Activated naive CD4-positive, alpha-beta T cell treated with anti-CD3 and anti-CD28 coated beads, Interleukin-2, amount 10 ng/mL, durations not matched to agents 7 days and 5 days (primary cell): ENCODE data around the gene TEDC1.

Source experiments
- CTCF ChIA-PET: fragments of 350-600 bp; sonication (Branson Sonifier 250); formaldehyde crosslinking; loops from one replicate; lab custom pipeline; 2021; ENCODE audit warnings: antibody characterized with exemption; lab: Charles Lee
- DNase-seq: peaks from one replicate; pipeline ENCODE4 v3.0.0-alpha.2; 2020
- H3K27ac Mint-ChIP-seq: one replicate; pipeline ENCODE4 v1.8.0; 2021; ENCODE audit warnings: mild to moderate bottlenecking, moderate library complexity, mixed read lengths
- H3K27me3 Mint-ChIP-seq: one replicate; pipeline ENCODE4 v1.8.0; 2021; ENCODE audit warnings: mild to moderate bottlenecking, mixed read lengths
- H3K36me3 Mint-ChIP-seq: one replicate; pipeline ENCODE4 v1.8.0; 2021; ENCODE audit warnings: mixed read lengths
- H3K4me1 Mint-ChIP-seq: one replicate; pipeline ENCODE4 v1.8.0; 2021; ENCODE audit warnings: mixed read lengths
- H3K4me3 Mint-ChIP-seq: one replicate; pipeline ENCODE4 v1.8.0; 2021; ENCODE audit warnings: mild to moderate bottlenecking, moderate library complexity, mixed read lengths
- H3K9me3 Mint-ChIP-seq: one replicate; pipeline ENCODE4 v1.8.0; 2021; ENCODE audit warnings: mixed read lengths

Gene TEDC1

GRCh38 chr14:105498430-105499255 lies 7.6 kb downstream of the TEDC1 start:
- CTCF ChIA-PET, result interaction anchor here (1.0 kb wide), 1 partner anchor 18 kb away, joined by 4 read pairs; no protein-coding TSS in a partner anchor
- H3K27me3 Mint-ChIP-seq, result peaks cover 11% of the 10 kb centered on the region
- peak overlapping the region; percentile 5 for H3K27ac Mint-ChIP-seq
- no peak for DNase-seq
- H3K36me3 Mint-ChIP-seq, result no peaks in the 10 kb centered on the region
- peaks cover under 1% of the 10 kb centered on the region for H3K4me1 Mint-ChIP-seq
- H3K9me3 Mint-ChIP-seq, result no peaks in the 10 kb centered on the region
- no peak overlapping the region for H3K4me3 Mint-ChIP-seq

- H3K4me3 Mint-ChIP-seq, result no peak overlapping the region
- H3K9me3 Mint-ChIP-seq, result no peaks in the 10 kb centered on the region
- DNase-seq, result no peak
- H3K27me3 Mint-ChIP-seq, result peaks cover 15% of the 10 kb centered on the region
- H3K27ac Mint-ChIP-seq, result no peak overlapping the region
- CTCF ChIA-PET, result interaction anchor here (1.0 kb wide), 1 partner anchor 19 kb away, joined by 4 read pairs; no protein-coding TSS in a partner anchor
- H3K4me1 Mint-ChIP-seq, result no peaks in the 10 kb centered on the region
- H3K36me3 Mint-ChIP-seq, result no peaks in the 10 kb centered on the region
Observed at GRCh38 chr14:105499256-105500035, 8.4 kb downstream of the TEDC1 start.

- no peak for DNase-seq
- Mint-ChIP-seq H3K9me3 (no peaks in the 10 kb centered on the region), H3K4me1 (no peaks in the 10 kb centered on the region), H3K27ac (no peak overlapping the region), H3K27me3 (peaks cover 20% of the 10 kb centered on the region), H3K4me3 (no peak overlapping the region), H3K36me3 (no peaks in the 10 kb centered on the region)
- CTCF ChIA-PET, result no interaction called here
Observed at GRCh38 chr14:105500036-105500725, 9.1 kb downstream of the TEDC1 start.

- Mint-ChIP-seq H3K27me3 (peaks cover 22% of the 10 kb centered on the region), H3K4me1 (no peaks in the 10 kb centered on the region), H3K4me3 (no peak overlapping the region), H3K27ac (no peak overlapping the region), H3K9me3 (no peaks in the 10 kb centered on the region), H3K36me3 (no peaks in the 10 kb centered on the region)
- no peak for DNase-seq
- CTCF ChIA-PET, result no interaction called here
Observed at GRCh38 chr14:105500726-105501101, 9.7 kb downstream of the TEDC1 start.

GRCh38 chr14:105501504-105502291 lies 10.7 kb downstream of the TEDC1 start:
- no peak overlapping the region for H3K27ac Mint-ChIP-seq
- no peaks in the 10 kb centered on the region for H3K36me3 Mint-ChIP-seq
- H3K27me3 Mint-ChIP-seq, result peaks cover 30% of the 10 kb centered on the region
- no peaks in the 10 kb centered on the region for H3K9me3 Mint-ChIP-seq
- DNase-seq, result no peak
- H3K4me3 Mint-ChIP-seq, result no peak overlapping the region
- CTCF ChIA-PET, result no interaction called here
- H3K4me1 Mint-ChIP-seq, result no peaks in the 10 kb centered on the region

- CTCF ChIA-PET, result no interaction called here
- H3K9me3 Mint-ChIP-seq, result no peaks in the 10 kb centered on the region
- no peak overlapping the region for H3K27ac Mint-ChIP-seq
- no peaks in the 10 kb centered on the region for H3K36me3 Mint-ChIP-seq
- H3K4me1 Mint-ChIP-seq, result peaks cover 2% of the 10 kb centered on the region
- H3K27me3 Mint-ChIP-seq, result peaks cover 39% of the 10 kb centered on the region
- no peak overlapping the region for H3K4me3 Mint-ChIP-seq
- DNase-seq, result no peak
Observed at GRCh38 chr14:105502446-105503295, 11.6 kb downstream of the TEDC1 start.

- H3K36me3 Mint-ChIP-seq, result no peaks in the 10 kb centered on the region
- no peaks in the 10 kb centered on the region for H3K9me3 Mint-ChIP-seq
- CTCF ChIA-PET, result no interaction called here
- DNase-seq, result no peak
- H3K27me3 Mint-ChIP-seq, result peaks cover 45% of the 10 kb centered on the region
- no peak overlapping the region for H3K4me3 Mint-ChIP-seq
- peaks cover 6% of the 10 kb centered on the region for H3K4me1 Mint-ChIP-seq
- no peak overlapping the region for H3K27ac Mint-ChIP-seq
Observed at GRCh38 chr14:105503296-105503640, 12.2 kb downstream of the TEDC1 start.

- no peaks in the 10 kb centered on the region for H3K36me3 Mint-ChIP-seq
- no peak overlapping the region for H3K27ac Mint-ChIP-seq
- H3K4me1 Mint-ChIP-seq, result peaks cover 8% of the 10 kb centered on the region
- CTCF ChIA-PET, result no interaction called here
- H3K27me3 Mint-ChIP-seq, result peaks cover 50% of the 10 kb centered on the region
- no peak overlapping the region for H3K4me3 Mint-ChIP-seq
- DNase-seq, result no peak
- H3K9me3 Mint-ChIP-seq, result no peaks in the 10 kb centered on the region
Observed at GRCh38 chr14:105503935-105504692, 13.1 kb downstream of the TEDC1 start.

GRCh38 chr14:105505101-105505500 lies 14.1 kb downstream of the TEDC1 start:
- CTCF ChIA-PET, result no interaction called here
- Mint-ChIP-seq H3K36me3 (no peaks in the 10 kb centered on the region), H3K4me1 (peaks cover 8% of the 10 kb centered on the region), H3K27me3 (peaks cover 57% of the 10 kb centered on the region), H3K4me3 (no peak overlapping the region), H3K27ac (no peak overlapping the region), H3K9me3 (no peaks in the 10 kb centered on the region)
- DNase-seq, result no peak

GRCh38 chr14:105507247-105507646 lies 16.2 kb downstream of the TEDC1 start:
- CTCF ChIA-PET, result interaction anchor here (0.7 to 1.1 kb wide), 2 partner anchors 21 to 31 kb away, joined by 3 to 4 read pairs; no protein-coding TSS in a partner anchor
- Mint-ChIP-seq H3K4me3 (no peak overlapping the region), H3K9me3 (no peaks in the 10 kb centered on the region), H3K36me3 (no peaks in the 10 kb centered on the region), H3K4me1 (peaks cover 8% of the 10 kb centered on the region), H3K27ac (no peak overlapping the region), H3K27me3 (peaks cover 75% of the 10 kb centered on the region)
- DNase-seq, result no peak

- H3K27ac Mint-ChIP-seq, result no peak overlapping the region
- H3K27me3 Mint-ChIP-seq, result peaks cover 74% of the 10 kb centered on the region
- no peaks in the 10 kb centered on the region for H3K36me3 Mint-ChIP-seq
- H3K4me1 Mint-ChIP-seq, result peaks cover 8% of the 10 kb centered on the region
- CTCF ChIA-PET, result interaction anchor here (1.1 kb wide), 1 partner anchor 30 kb away, joined by 3 read pairs; no protein-coding TSS in a partner anchor
- no peak overlapping the region for H3K4me3 Mint-ChIP-seq
- DNase-seq, result no peak
- H3K9me3 Mint-ChIP-seq, result no peaks in the 10 kb centered on the region
Observed at GRCh38 chr14:105508069-105508468, 17.0 kb downstream of the TEDC1 start.

GRCh38 chr14:105508601-105509000 lies 17.6 kb downstream of the TEDC1 start:
- Mint-ChIP-seq H3K36me3 (no peaks in the 10 kb centered on the region), H3K4me1 (peaks cover 8% of the 10 kb centered on the region), H3K9me3 (no peaks in the 10 kb centered on the region), H3K4me3 (no peak overlapping the region), H3K27me3 (peaks cover 71% of the 10 kb centered on the region), H3K27ac (no peak overlapping the region)
- CTCF ChIA-PET, result no interaction called here
- DNase-seq, result no peak
